Measurements from ENCODE around the gene NSMCE1.
"Not testable (repeated sequence)": the region's sequence is repeated elsewhere in the genome, so short reads cannot be mapped to it uniquely, and the experiment has no call there.

The NSMCE1 gene

DNA sequence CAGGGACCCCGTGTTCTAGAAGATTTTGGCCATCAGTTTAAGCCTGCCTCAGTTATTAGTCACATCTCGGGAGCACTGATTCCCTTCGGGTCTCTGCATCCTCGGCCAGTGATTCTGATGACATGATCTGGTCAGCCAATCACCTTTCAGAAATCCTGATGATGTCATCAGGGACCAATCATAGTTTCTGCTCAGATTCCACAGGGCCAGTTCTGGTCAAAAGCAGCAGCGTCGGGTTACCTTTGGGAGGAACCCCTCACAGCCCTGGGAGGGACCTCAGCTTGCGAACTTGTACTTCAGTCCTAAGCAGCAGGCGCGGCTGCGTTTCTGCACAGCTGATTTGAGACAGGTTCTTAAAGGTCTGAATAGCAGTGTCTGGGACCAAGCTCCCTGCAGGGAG is 51.3 kb downstream of the NSMCE1 start:
- no peak overlapping the region for H3K27ac ChIP-seq (ENCODE audit: insufficient read depth, low read depth, low read length, poor library complexity, severe bottlenecking)
- H3K4me1 ChIP-seq (ENCODE audit: control insufficient read depth, insufficient read depth, low read length): no peaks in the 10 kb centered on the region
- whole genome bisulfite sequencing, 2 experiments: 83 to 87% methylated on average over 10 of the region's 10 CpGs

GRCh38 chr16:27216297-27216885 is 52.2 kb downstream of the NSMCE1 start:
- no peaks in the 10 kb centered on the region for H3K9me3 ChIP-seq (ENCODE audit: control insufficient read depth, low read length)
- no peaks in the 10 kb centered on the region for H3K27me3 ChIP-seq (ENCODE audit: control insufficient read depth, insufficient read depth, low read length, poor library complexity, severe bottlenecking)
- no peaks in the 10 kb centered on the region for H3K4me1 ChIP-seq (ENCODE audit: control insufficient read depth, insufficient read depth, low read length)
- H3K36me3 ChIP-seq (ENCODE audit: control insufficient read depth, insufficient read depth, low read length): peaks cover 3% of the 10 kb centered on the region
- no peak overlapping the region for H3K4me3 ChIP-seq (ENCODE audit: insufficient read depth, low read depth, low read length)
- WGBS, 2 experiments: 94 to 95% methylated on average over 16 of the region's 16 CpGs
- no peak overlapping the region for H3K27ac ChIP-seq (ENCODE audit: insufficient read depth, low read depth, low read length, poor library complexity, severe bottlenecking)

More for the DNA sequence above, 51.3 kb downstream of the NSMCE1 start:
- Histone ChIP-seq H3K9me3 (ENCODE audit: control insufficient read depth, low read length) (no peaks in the 10 kb centered on the region), H3K27me3 (ENCODE audit: control insufficient read depth, insufficient read depth, low read length, poor library complexity, severe bottlenecking) (no peaks in the 10 kb centered on the region), H3K36me3 (ENCODE audit: control insufficient read depth, insufficient read depth, low read length) (peaks cover 3% of the 10 kb centered on the region), H3K4me3 (ENCODE audit: insufficient read depth, low read depth, low read length) (no peak overlapping the region)

GRCh38 chr16:27215660-27216059 is 52.9 kb downstream of the NSMCE1 start:
- WGBS, 2 experiments: 93 to 94% methylated on average over 7 of the region's 7 CpGs
- no peaks in the 10 kb centered on the region for H3K4me1 ChIP-seq (ENCODE audit: control insufficient read depth, insufficient read depth, low read length)
- no peaks in the 10 kb centered on the region for H3K9me3 ChIP-seq (ENCODE audit: control insufficient read depth, low read length)
- peaks cover 3% of the 10 kb centered on the region for H3K36me3 ChIP-seq (ENCODE audit: control insufficient read depth, insufficient read depth, low read length)
- no peaks in the 10 kb centered on the region for H3K27me3 ChIP-seq (ENCODE audit: control insufficient read depth, insufficient read depth, low read length, poor library complexity, severe bottlenecking)
- H3K4me3 ChIP-seq (ENCODE audit: insufficient read depth, low read depth, low read length): no peak overlapping the region
- no peak overlapping the region for H3K27ac ChIP-seq (ENCODE audit: insufficient read depth, low read depth, low read length, poor library complexity, severe bottlenecking)

DNA sequence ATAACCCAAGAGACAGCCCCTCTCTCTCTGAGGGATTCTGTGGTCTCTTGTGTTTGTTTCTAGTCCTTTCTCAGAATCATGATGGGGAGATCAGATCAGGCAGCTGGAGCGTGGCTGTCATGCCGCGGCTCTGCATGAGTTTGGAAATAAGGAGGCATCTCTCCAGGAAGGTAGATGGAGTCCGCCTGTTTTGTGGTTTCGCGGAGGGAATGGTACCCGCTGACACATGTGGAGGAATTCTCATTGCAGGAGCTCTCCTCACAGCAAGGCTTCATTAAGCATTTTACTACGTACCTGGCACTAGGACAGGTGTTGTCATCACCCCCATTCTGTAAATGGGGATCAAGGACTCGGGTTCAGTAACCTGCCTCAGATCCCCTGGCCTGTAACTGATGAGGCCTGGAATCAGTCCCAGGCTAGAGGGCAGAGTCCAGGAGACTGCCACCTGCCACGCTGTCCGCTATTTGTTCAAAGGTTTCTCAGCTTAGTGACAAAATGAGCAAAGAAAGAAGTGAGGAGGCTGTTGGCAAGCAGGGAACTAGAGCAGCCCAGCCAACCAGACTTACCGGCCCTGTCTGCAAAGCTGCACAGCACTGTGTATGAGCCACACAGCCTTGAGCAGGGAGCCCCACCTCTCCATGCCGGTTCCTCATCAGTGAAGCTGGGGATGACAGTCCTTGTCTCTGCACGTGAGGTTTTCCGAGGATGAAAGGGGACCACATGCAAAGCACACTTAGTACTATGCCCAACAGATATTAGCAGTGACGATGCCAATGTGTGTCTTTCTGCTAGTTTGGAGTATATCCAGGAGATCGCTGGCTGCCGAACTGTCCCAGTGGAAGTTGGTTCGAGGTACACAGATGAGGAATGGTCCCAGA is 54.2 kb downstream of the NSMCE1 start:
- WGBS, 2 experiments: 95 to 96% methylated on average over 19 of the region's 19 CpGs
- peaks cover 10% of the 10 kb centered on the region for H3K36me3 ChIP-seq (ENCODE audit: control insufficient read depth, insufficient read depth, low read length)
- no peaks in the 10 kb centered on the region for H3K4me1 ChIP-seq (ENCODE audit: control insufficient read depth, insufficient read depth, low read length)
- no peak overlapping the region for H3K4me3 ChIP-seq (ENCODE audit: insufficient read depth, low read depth, low read length)
- H3K9me3 ChIP-seq (ENCODE audit: control insufficient read depth, low read length): no peaks in the 10 kb centered on the region
- H3K27me3 ChIP-seq (ENCODE audit: control insufficient read depth, insufficient read depth, low read length, poor library complexity, severe bottlenecking): no peaks in the 10 kb centered on the region
- H3K27ac ChIP-seq (ENCODE audit: insufficient read depth, low read depth, low read length, poor library complexity, severe bottlenecking): no peak overlapping the region

GRCh38 chr16:27211026-27211425 is 57.5 kb downstream of the NSMCE1 start:
- H3K9me3 ChIP-seq (ENCODE audit: control insufficient read depth, low read length): no peaks in the 10 kb centered on the region
- H3K4me1 ChIP-seq (ENCODE audit: control insufficient read depth, insufficient read depth, low read length): no peaks in the 10 kb centered on the region
- 95 to 96% methylated on average over 10 of the region's 10 CpGs for WGBS, 2 experiments
- no peak overlapping the region for H3K4me3 ChIP-seq (ENCODE audit: insufficient read depth, low read depth, low read length)
- H3K27ac ChIP-seq (ENCODE audit: insufficient read depth, low read depth, low read length, poor library complexity, severe bottlenecking): no peak overlapping the region
- H3K27me3 ChIP-seq (ENCODE audit: control insufficient read depth, insufficient read depth, low read length, poor library complexity, severe bottlenecking): no peaks in the 10 kb centered on the region
- peaks cover 7% of the 10 kb centered on the region for H3K36me3 ChIP-seq (ENCODE audit: control insufficient read depth, insufficient read depth, low read length)

- H3K4me1 ChIP-seq (ENCODE audit: control insufficient read depth, insufficient read depth, low read length): no peaks in the 10 kb centered on the region
- no peaks in the 10 kb centered on the region for H3K27me3 ChIP-seq (ENCODE audit: control insufficient read depth, insufficient read depth, low read length, poor library complexity, severe bottlenecking)
- peaks cover 7% of the 10 kb centered on the region for H3K36me3 ChIP-seq (ENCODE audit: control insufficient read depth, insufficient read depth, low read length)
- no peaks in the 10 kb centered on the region for H3K9me3 ChIP-seq (ENCODE audit: control insufficient read depth, low read length)
- no peak overlapping the region for H3K4me3 ChIP-seq (ENCODE audit: insufficient read depth, low read depth, low read length)
- no peak overlapping the region for H3K27ac ChIP-seq (ENCODE audit: insufficient read depth, low read depth, low read length, poor library complexity, severe bottlenecking)
- WGBS, 2 experiments: 95 to 96% methylated on average over 17 of the region's 17 CpGs
Observed at GRCh38 chr16:27210174-27210573, 58.4 kb downstream of the NSMCE1 start.

DNA sequence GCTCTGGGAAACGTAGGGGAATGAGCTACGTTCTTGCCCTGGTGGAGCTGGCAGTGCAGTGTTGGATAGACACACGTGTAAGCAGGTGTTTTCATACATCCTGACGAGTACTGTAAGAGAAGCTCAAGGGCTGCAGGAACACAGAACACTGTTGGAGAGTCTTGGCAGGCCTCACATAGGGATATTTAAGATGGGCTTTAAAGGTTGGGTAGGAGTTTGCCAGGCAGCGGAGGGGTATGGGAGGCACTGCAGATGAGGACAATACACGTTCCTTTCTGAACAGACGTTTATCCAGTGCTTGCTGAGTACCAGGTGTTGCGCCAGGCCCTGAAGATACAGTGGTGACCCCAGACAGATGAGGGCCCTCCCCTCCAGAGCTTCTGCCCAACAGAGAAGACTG is 59.0 kb downstream of the NSMCE1 start:
- peaks cover 7% of the 10 kb centered on the region for H3K36me3 ChIP-seq (ENCODE audit: control insufficient read depth, insufficient read depth, low read length)
- H3K4me3 ChIP-seq (ENCODE audit: insufficient read depth, low read depth, low read length): no peak overlapping the region
- H3K4me1 ChIP-seq (ENCODE audit: control insufficient read depth, insufficient read depth, low read length): peaks cover 2% of the 10 kb centered on the region
- no peaks in the 10 kb centered on the region for H3K27me3 ChIP-seq (ENCODE audit: control insufficient read depth, insufficient read depth, low read length, poor library complexity, severe bottlenecking)
- 90 to 94% methylated on average over 8 of the region's 8 CpGs for WGBS, 2 experiments
- H3K27ac ChIP-seq (ENCODE audit: insufficient read depth, low read depth, low read length, poor library complexity, severe bottlenecking): no peak overlapping the region
- H3K9me3 ChIP-seq (ENCODE audit: control insufficient read depth, low read length): no peaks in the 10 kb centered on the region

GRCh38 chr16:27208796-27209195 is 59.8 kb downstream of the NSMCE1 start:
- Histone ChIP-seq H3K27me3 (ENCODE audit: control insufficient read depth, insufficient read depth, low read length, poor library complexity, severe bottlenecking) (no peaks in the 10 kb centered on the region), H3K27ac (ENCODE audit: insufficient read depth, low read depth, low read length, poor library complexity, severe bottlenecking) (no peak overlapping the region)
- WGBS, 2 experiments: 93 to 94% methylated on average over 3 of the region's 3 CpGs

GRCh38 chr16:27208081-27208680 is 60.4 kb downstream of the NSMCE1 start:
- 90 to 94% methylated on average over 8 of the region's 8 CpGs for WGBS, 2 experiments
- Histone ChIP-seq H3K27me3 (ENCODE audit: control insufficient read depth, insufficient read depth, low read length, poor library complexity, severe bottlenecking) (no peaks in the 10 kb centered on the region), H3K4me1 (ENCODE audit: control insufficient read depth, insufficient read depth, low read length) (peaks cover 5% of the 10 kb centered on the region), H3K9me3 (ENCODE audit: control insufficient read depth, low read length) (no peaks in the 10 kb centered on the region), H3K27ac (ENCODE audit: insufficient read depth, low read depth, low read length, poor library complexity, severe bottlenecking) (no peak overlapping the region), H3K4me3 (ENCODE audit: insufficient read depth, low read depth, low read length) (no peak overlapping the region), H3K36me3 (ENCODE audit: control insufficient read depth, insufficient read depth, low read length) (peaks cover 7% of the 10 kb centered on the region)

More at GRCh38 chr16:27208796-27209195, 59.8 kb downstream of the NSMCE1 start:
- Histone ChIP-seq H3K4me3 (ENCODE audit: insufficient read depth, low read depth, low read length) (no peak overlapping the region), H3K36me3 (ENCODE audit: control insufficient read depth, insufficient read depth, low read length) (peaks cover 7% of the 10 kb centered on the region), H3K4me1 (ENCODE audit: control insufficient read depth, insufficient read depth, low read length) (peaks cover 5% of the 10 kb centered on the region), H3K9me3 (ENCODE audit: control insufficient read depth, low read length) (no peaks in the 10 kb centered on the region)

GRCh38 chr16:27207121-27207520 is 61.5 kb downstream of the NSMCE1 start:
- H3K4me3 ChIP-seq (ENCODE audit: insufficient read depth, low read depth, low read length); H3K4me1 ChIP-seq (ENCODE audit: control insufficient read depth, insufficient read depth, low read length): not testable (repeated sequence)
- WGBS, 2 experiments: 94 to 95% methylated on average over 10 of the region's 10 CpGs

More at GRCh38 chr16:27207121-27207520, 61.5 kb downstream of the NSMCE1 start:
- not testable (repeated sequence) for H3K9me3 ChIP-seq (ENCODE audit: control insufficient read depth, low read length); H3K27ac ChIP-seq (ENCODE audit: insufficient read depth, low read depth, low read length, poor library complexity, severe bottlenecking); H3K27me3 ChIP-seq (ENCODE audit: control insufficient read depth, insufficient read depth, low read length, poor library complexity, severe bottlenecking); H3K36me3 ChIP-seq (ENCODE audit: control insufficient read depth, insufficient read depth, low read length)
